SU-DHL-6 (cell line): Measurements from ENCODE around the gene DBF4B.

ENCODE experiments used
- H2AFZ ChIP-seq: fragments of 200-600 bp; sonication (generic); 2 replicates; pipeline ENCODE4 v1.6.1; 2014; ENCODE audit warnings: low read depth, mild to moderate bottlenecking, moderate library complexity, mixed read lengths, antibody characterized with exemption, low read length; ENCODE audit not compliant: severe bottlenecking
- H3F3A ChIP-seq: fragments of 200-600 bp; shearing (Covaris generic); 2 replicates; pipeline ENCODE4 v1.6.0; 2016; ENCODE audit warnings: antibody characterized with exemption, mild to moderate bottlenecking; ENCODE audit not compliant: insufficient read depth
- H3K27ac ChIP-seq: fragments of 200-600 bp; sonication (generic); 2 replicates; pipeline ENCODE4 v1.5.1; 2016; ENCODE audit warnings: low read depth, mild to moderate bottlenecking, low read length, moderate library complexity, mixed read lengths
- H3K27me3 ChIP-seq: fragments of 200-600 bp; sonication (generic), shearing (Covaris generic); 2 replicates; pipeline ENCODE4 v1.6.0; 2014; ENCODE audit warnings: mild to moderate bottlenecking, low read length
- H3K36me3 ChIP-seq: fragments of 200-600 bp; sonication (generic); 2 replicates; pipeline ENCODE4 v1.6.1; 2014; ENCODE audit warnings: mild to moderate bottlenecking, low read length, mixed read lengths
- H3K4me2 ChIP-seq: fragments of 300-600, 200-600 bp; shearing (Covaris generic), sonication (generic); 2 replicates; pipeline ENCODE4 v1.6.0; 2014; ENCODE audit warnings: low read length, low read depth, mild to moderate bottlenecking; ENCODE audit not compliant: poor library complexity, severe bottlenecking
- H3K4me3 ChIP-seq: fragments of 200-600 bp; sonication (generic); 2 replicates; pipeline ENCODE4 v1.5.1; 2014; ENCODE audit warnings: antibody characterized with exemption, low read length, mild to moderate bottlenecking, mixed read lengths; ENCODE audit not compliant: insufficient read depth, poor library complexity, severe bottlenecking
- H3K79me2 ChIP-seq: fragments of 200-600 bp; sonication (generic); 2 replicates; pipeline ENCODE4 v1.6.1; 2014; ENCODE audit warnings: mild to moderate bottlenecking, low read length, moderate library complexity; ENCODE audit not compliant: insufficient read depth
- H3K9ac ChIP-seq: fragments of 200-600 bp; sonication (generic); 2 replicates; pipeline ENCODE4 v1.7.0; 2014; ENCODE audit warnings: mild to moderate bottlenecking, low read length
- H3K9me2 ChIP-seq: fragments of 200-600 bp; sonication (generic); replicated peaks from 2 replicates; pipeline ENCODE4 v1.6.1; 2014; ENCODE audit warnings: low read length; ENCODE audit not compliant: insufficient read depth
- H3K9me3 ChIP-seq: fragments of 200-600 bp; sonication (generic); 2 replicates; pipeline ENCODE4 v1.6.1; 2014; ENCODE audit warnings: low read length, mixed read lengths; ENCODE audit not compliant: insufficient read depth
- H4K20me1 ChIP-seq: fragments of 200-600 bp; sonication (generic); 2 replicates; pipeline ENCODE4 v1.6.1; 2014; ENCODE audit warnings: low read depth, mild to moderate bottlenecking, antibody characterized with exemption, low read length, moderate library complexity, mixed read lengths
- CTCF ChIP-seq: fragments of 200-600 bp; sonication (generic); IDR thresholded peaks from one replicate; pipeline ENCODE4 v1.5.1; 2017; ENCODE audit warnings: antibody characterized with exemption, mild to moderate bottlenecking, low read length, moderate library complexity; ENCODE audit not compliant: insufficient read depth, poor library complexity, severe bottlenecking
- EZH2phosphoT487 ChIP-seq: fragments of 200-600 bp; sonication (generic), shearing (Covaris generic); conservative IDR thresholded peaks from 2 replicates; pipeline ENCODE4 v1.6.1; 2018; ENCODE audit warnings: mild to moderate bottlenecking, antibody characterized with exemption, low read length, moderate library complexity, mixed read lengths

Gene DBF4B

GRCh38 chr17:44785921-44786320, 77.5 kb downstream of the DBF4B start:
- no peaks in the 10 kb centered on the region for H3K9me2 ChIP-seq
- TF ChIP-seq CTCF: no peak
- TF ChIP-seq EZH2phosphoT487: no peak
- H3K4me2 ChIP-seq: no peak overlapping the region
- no peaks in the 10 kb centered on the region for H3K79me2 ChIP-seq
- no peak overlapping the region for H2AFZ ChIP-seq
- H3K9ac ChIP-seq: no peak overlapping the region
- H3F3A ChIP-seq: no peaks in the 10 kb centered on the region
- H3K4me3 ChIP-seq: no peak overlapping the region
- no peaks in the 10 kb centered on the region for H4K20me1 ChIP-seq
- H3K9me3 ChIP-seq: no peaks in the 10 kb centered on the region
- H3K27me3 ChIP-seq: no peaks in the 10 kb centered on the region
- no peak overlapping the region for H3K27ac ChIP-seq
- H3K36me3 ChIP-seq: no peaks in the 10 kb centered on the region

GRCh38 chr17:44786551-44787081, 78.2 kb downstream of the DBF4B start:
- Histone ChIP-seq H2AFZ (no peak overlapping the region), H3K9ac (no peak overlapping the region), H3K9me3 (no peaks in the 10 kb centered on the region), H3K79me2 (no peaks in the 10 kb centered on the region), H3K4me3 (no peak overlapping the region), H3K9me2 (no peaks in the 10 kb centered on the region), H4K20me1 (no peaks in the 10 kb centered on the region), H3K4me2 (no peak overlapping the region), H3K27ac (no peak overlapping the region), H3K27me3 (no peaks in the 10 kb centered on the region), H3F3A (no peaks in the 10 kb centered on the region), H3K36me3 (no peaks in the 10 kb centered on the region)
- no peak for TF ChIP-seq EZH2phosphoT487
- no peak for TF ChIP-seq CTCF

DNA sequence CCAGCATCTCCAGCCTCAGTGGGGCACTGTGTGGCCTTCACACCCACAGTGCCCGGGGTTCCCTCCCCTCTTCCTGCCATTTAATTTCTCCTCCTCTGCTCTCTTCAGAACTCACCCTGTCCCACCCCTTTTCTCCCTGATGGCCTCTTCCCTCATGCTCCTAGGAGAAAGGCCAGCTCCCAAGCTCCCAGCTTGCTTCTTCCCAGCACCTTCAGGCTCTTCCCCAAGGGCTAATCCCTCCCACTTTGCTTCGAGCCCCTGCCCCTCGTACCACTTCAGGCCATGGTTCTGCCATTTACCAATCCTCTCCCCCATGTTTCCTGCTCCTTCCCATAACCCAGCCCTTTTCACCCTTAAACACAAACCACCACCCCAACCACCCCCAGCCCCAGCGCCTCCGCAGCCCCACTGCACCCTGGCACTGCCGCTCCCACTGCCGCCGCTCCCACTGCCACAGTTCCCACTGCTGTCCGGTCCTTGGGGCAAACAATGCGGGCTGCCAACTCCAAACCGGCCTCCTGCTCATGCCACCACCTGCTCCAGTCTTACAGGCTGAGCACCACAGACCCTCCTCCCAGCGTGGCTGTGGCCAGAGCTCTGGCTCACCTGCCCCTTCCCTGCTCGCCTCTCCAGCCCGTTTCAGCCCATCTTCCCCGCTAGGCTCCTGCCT, 78.9 kb downstream of the DBF4B start:
- Histone ChIP-seq H3K4me3 (no peak overlapping the region), H3K27me3 (no peaks in the 10 kb centered on the region), H3K9me2 (no peaks in the 10 kb centered on the region), H3K36me3 (no peaks in the 10 kb centered on the region), H3K9ac (no peak overlapping the region), H3F3A (0 out of 2 replicates have a peak, but pooled peaks cover 2% of the 10 kb centered on the region), H3K27ac (no peak overlapping the region), H4K20me1 (no peaks in the 10 kb centered on the region), H2AFZ (no peak overlapping the region), H3K4me2 (no peak overlapping the region), H3K79me2 (no peaks in the 10 kb centered on the region), H3K9me3 (no peaks in the 10 kb centered on the region)
- TF ChIP-seq EZH2phosphoT487: no peak
- no peak for TF ChIP-seq CTCF
